LoVo (cell line): ENCODE data around the gene RAB4A.
A peak's percentile ranks its signal among the peaks of the same experiment; 100 is the strongest.

Experiments
- DNase-seq: peaks from one replicate; pipeline ENCODE4 v3.0.0-alpha.2; 2016; ENCODE audit warnings: low spot score

RAB4A gene, protein sequence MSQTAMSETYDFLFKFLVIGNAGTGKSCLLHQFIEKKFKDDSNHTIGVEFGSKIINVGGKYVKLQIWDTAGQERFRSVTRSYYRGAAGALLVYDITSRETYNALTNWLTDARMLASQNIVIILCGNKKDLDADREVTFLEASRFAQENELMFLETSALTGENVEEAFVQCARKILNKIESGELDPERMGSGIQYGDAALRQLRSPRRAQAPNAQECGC

DNA sequence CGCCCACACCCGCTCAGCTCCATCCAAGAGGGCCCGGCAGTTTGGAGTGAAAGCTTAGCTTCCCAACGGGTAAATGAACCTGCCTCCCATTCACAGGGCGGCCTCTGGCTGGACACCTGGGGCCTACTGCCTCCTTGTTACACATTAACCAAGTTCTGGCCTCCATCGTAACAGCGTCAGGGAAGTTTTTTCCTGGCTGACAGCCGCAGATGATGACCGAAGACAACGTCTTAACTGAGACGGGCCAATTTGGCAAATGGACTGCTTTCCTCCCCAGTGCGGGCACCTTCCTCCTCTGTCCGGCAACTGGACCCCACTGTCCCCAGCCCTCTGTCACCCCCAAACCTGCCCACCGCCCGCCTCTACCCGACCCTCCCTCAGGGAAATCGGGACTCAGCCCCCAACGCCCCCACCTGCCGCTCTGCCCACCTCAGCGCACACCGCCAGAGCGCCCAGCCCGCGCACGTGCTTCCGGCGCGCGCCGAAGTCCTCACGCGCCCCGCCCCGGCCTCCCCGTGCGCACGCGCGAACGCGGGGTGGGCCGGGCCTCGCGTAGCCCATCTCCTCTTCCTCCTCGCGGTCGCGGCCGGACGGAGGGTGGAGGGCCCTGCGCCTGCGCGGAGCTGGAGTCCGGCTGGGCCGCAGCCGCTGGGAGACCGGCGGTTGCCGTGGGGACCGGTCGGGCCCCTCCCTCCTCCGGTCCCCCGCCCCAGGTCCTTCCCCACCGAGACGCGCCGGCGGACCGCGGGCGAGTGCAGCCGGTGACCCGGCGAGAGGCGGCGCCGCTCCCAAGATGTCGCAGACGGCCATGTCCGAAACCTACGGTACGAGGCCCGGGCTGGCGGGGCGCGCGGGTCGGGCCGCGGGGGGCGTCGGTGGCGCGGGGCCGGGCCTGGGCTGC is at the start of gene RAB4A:
Gene RAB4A, plus strand, starts transcription at position 565 of the 901 bp plus-strand sequence. Its CDS starts 229 bp downstream, at position 794.
- peak; percentile 90 for DNase-seq

DNA sequence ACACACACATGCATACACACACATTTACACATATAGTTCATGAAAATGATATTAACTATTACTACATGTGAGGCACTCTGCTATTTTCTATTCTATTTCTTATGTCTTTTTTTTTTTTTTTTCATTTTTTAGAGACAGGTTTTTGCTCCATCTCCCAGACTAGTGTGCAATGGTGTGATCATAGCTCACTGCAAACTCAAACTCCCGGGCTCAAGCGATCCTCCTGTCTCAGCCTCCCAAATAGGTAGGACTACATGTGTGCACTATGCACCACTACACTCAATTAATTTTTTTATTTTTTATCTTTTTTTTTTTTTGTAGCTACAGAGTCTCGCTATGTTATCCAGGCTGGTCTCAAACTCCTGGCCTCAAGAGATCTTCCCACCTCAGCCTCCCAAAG is 48.8 kb upstream of the RAB4A start:
- DNase-seq = no peak

DNA sequence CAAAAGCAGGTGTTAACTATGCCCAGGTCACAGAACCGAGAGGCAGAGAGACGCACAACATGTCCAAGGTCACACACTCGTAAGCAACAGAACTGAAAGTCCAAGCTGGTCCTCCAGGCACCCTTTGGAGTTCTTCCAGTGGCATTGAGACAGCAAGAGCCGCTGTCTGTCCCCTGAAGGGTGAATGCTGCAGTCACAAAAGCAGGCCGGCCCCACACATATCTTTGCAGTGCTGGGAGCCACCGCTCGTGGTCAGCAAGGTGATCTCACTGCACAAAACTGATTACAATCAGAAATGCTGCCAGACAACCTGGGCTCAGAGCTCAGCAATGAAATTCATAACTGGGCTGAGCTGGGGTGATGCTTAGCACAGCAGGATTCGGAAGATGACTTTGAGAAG is 47.4 kb upstream of the RAB4A start:
- no peak for DNase-seq

DNA sequence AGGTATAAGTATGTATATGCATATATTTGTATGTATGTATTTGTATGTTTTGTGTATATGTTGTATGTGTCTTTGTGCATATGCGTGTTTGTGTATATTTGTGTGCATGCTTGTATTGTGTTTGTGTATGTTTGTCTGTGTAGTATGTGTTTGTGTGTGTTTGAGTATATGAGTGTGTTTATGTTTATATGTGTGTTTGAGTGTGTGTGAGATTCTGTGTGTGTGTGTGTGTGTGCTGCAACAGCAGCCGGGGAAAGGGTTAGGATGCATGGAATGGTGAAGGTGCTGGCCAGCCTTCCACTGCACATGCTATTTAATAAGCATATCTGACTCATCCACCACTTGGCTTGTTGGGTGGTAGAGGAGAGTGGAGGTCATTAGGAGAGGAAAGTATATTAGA is 46.6 kb upstream of the RAB4A start:
- DNase-seq = no peak

DNA sequence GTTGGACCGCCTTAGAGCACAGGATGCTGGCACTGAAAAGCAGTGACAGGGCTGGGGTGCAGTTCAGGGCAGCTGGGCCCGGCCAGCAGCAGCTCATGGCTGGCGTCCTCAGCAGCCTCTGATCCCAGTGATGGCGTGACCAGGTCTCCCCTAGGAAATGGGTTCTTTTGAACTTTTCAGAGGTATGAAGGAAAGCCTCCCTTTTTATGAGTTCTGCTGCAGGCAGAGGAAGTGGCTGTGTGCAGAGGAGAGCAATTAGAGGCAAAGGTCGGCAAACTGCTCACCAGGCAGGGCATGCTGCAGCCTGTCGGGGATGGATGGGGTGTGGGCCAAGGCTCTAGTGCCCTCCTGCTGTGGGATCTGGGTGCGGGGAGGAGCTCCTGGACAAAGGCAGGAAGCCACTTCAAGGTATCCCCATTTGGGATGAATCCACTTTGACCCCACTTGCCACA is 45.6 kb upstream of the RAB4A start:
- peak; percentile 84 for DNase-seq

DNA sequence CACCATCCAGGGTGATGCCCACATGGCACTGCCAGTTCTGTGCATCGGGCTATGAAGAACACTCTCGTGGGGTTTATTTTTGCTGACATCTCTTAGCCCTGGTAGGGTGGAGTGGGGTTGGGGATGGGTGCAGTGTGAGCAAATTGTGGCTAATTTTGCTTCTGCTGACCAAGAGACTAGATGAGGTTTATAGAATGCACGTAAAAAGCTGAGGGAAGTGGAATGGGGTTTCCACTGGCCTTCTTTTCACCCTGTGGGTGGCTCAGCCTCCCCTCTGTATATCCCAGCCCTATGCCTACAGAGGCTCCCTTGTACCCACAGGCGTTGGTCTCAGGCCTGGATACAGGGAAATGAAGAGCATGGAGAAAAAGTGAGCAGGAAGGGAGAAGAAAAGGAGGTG is 44.1 kb upstream of the RAB4A start:
- no peak for DNase-seq

DNA sequence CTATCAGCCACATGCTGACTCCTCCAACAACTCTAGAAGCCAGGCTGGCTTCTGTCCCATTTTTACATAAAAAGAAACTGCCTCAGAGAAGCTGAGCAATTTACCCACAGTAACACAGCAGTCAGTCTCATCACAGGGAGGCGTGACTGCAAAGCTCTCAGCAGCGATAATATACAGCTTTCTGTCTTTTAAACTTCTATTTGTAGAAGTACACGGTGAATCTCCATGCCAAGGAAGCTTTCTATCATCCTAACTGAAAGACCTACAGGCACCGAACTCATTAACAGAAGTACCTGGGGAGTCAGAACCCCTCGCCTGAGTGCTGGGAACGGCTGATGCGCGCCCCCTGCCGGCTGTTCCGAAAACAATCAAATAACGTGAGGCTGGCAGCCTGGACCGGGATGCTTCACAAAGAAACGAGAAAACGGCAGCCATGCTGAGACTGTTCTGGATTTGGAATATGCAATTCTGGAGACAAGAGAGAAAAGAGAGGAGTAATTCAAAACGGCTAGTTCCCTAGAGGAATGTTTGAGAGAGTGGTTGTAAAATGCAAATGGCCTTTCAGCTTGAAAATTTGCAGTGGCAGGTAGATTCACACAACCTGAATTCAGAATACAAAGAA is 43.5 kb upstream of the RAB4A start:
- DNase-seq = peak; percentile 74

DNA sequence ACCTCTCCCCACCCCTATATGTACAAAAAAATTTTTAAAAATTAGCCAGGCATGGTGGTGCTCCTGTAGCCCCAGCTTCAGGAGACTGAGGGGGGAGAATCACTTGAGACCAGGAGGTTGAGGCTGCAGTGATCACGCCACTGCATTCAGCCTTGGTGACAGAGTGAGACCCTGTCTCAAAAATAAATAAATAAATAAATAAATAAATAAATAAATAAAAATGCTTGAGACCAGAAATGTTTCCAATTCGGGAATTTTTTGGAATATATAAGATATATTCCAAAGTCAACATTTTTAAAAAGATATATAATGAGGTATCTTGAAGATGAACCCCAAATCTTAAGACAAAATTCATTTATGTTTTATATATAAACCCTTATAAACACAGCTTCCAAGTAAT is 42.4 kb upstream of the RAB4A start:
- DNase-seq = no peak

DNA sequence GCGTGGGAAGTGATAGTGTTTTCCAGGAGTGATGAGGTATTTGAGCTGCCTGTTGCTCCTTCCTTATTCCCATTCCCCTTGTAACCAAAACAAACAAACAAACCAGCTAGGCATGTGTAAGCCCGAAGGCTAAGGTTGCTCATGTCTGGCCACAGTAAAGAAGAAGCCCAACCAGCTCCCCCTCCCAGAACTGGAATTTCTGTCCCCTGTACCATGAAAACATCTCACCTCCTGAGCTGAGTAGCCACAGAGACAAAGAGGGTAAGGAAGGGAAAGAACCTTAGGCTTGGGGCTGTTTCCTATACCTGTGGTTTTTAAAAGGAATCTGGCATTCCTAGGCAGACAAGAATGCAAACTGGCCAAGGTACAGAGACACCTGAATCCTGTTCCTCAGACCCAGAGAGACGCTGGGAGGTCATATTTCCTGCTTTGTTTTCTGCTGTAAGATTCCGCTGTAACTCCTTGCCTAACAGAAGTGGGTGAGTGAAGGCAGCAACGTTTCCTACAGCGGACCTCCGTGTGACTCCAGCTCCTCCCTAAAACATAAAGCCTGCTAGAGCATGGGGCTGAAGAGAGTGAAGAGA is 41.7 kb upstream of the RAB4A start:
- peak; percentile 75 for DNase-seq

DNA sequence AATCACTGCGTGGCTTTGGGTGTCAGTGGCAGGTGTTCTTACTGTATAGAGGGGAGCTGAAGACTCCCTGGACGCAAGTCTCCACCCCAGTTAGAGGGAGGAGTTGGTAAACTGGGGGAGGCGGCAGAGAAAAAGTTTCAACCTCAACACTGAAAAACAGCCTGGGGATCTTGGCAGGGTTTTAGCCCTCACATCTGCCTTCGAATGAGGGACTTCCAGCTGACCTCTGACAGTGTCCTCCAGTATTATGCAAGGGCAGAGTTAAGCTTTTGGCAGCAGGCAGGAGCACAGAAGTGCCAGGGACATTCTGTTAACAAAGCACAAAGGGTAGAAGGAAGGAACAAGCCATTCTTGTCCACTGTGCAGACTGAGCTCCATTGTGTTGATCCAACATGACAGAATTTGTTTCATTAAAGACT is 41.2 kb upstream of the RAB4A start:
- no peak for DNase-seq

DNA sequence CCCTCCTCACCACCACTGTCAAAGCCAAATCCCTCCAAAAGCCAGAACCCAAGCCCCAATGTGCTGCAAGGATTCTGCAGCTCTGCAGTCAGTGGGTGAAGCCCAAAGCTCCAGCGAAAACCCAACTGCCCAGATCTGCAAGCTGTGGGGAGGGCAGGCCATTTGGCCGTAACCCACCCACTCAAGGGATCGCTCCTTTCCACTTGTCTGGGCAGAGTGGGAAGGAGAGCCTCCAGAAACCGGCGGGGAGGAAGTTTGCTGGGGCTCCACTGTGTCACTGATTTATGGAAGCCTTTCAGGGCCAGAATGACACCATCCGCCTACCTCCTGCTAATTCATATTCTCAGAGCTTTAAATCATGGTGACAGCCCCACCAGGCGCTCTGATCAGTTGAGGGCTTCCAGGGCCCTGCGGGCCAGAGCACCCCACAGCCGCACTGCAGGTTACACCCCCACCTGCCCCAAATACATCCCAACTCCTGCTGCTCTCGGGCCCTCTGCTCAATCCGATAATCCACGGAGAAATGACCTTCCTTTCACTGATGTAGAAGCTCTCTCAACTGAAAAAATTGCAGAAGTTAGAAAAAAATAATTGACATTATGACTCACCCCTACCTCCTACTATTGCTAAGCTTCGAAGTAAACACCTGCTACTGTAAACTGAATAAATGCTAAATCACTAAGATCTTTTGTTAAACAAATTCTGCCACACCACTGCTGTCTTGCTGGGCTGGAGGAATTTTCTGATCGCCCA is 40.6 kb upstream of the RAB4A start:
- DNase-seq = peak; percentile 58

DNA sequence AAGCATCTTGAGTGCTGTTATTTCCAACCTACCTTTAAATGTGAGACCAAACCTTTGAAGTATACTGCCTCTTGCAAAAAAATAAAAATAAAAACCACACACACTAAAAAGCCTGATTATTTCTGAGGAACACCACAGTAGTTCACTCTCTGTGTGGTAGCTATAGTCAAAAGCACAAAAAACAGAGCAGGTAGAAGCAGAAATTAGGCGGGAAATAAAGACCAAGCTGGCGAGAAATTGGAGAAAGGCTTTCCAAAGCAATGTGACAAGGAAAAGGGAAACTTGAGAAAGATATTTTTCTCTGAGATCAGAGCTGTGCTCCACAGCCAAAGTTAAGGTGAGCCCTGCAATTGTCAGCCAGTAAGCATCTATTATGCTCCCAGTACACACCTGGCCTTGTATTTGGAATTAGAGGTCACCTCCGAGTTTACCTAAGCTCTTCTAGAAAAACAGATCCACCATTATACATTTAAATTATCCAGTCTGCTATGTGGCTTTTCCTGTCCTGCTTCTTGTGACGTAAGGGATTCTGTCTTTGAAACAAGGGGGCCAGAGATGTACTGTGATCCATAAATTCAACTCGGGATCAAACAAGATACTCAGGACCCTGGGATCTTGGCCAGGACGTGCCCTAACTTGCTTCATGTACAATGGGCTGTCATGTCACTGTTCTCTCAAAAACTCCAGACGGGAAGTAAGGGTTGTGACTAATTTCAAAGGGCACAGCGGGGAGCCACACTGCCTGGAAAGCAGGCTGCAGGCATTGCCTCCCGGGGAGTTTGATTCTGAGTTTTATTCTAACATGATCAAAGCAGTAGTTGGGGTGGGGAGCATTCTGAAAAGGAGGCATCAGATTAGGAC is 39.8 kb upstream of the RAB4A start:
- DNase-seq = peak; percentile 82

DNA sequence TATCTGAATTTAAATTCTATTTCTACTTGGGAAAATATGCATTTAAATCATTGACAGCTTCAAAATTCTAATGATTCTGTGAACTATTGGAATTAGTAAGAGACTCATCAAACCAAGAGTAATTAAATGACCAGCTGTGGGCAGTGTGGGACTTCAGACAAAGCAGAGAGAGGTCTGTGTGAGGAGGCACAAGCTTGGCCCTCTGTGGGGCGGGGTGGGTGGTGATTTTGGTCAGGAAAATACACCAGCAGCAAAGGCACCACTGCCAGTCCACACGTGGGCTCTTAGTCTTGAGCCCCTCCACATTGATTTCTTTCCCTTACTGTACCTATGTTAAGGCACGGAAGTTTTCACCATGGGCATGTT is 39.2 kb upstream of the RAB4A start:
- no peak for DNase-seq

DNA sequence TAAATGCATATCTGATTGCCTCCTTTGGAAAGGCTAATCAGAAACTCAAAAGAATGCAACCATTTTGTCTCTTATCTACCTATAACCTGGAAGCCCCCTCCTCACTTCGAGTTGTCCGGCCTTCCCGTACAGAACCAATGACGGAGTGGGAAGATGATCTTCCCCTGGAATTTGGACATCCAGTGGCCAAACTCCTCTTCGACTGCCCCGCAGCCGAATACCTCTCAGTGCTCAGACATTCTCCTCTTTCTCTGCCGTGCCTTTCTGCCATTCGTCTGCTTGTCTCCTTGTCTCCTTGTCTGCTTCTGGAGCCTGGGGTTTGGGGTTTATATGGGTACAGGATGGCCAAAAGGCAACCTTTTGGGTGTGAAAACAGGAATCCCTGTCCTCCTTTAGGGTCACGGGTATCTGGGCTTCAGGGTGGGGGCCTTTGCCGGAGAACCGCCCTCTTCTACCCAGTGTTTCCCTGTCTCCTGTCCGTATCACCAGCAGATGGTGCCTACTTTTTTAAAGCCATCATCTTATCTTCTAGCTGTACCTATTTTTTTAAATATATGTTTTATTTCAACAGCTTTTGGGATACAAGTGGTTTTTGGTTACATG is 35.9 kb upstream of the RAB4A start:
- no peak for DNase-seq

DNA sequence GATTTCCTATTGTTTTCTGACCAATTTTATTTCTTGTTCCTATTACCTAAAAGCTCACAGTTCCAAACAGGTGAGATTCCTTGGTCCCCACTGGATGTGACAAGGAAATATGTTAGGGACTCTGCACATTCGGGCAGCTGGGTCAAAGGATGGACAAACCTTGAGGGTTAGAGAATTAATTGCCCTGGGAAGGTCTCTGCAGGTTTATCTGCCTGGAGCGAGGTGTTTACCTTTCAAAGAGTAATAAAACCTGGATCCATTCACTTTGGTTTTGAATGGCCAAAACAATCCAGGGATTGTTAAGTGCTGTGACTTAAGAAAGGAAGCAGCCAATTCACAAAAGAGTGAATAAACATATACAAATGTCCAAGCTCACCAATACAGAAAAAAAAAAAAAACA is 33.6 kb upstream of the RAB4A start:
- no peak for DNase-seq

DNA sequence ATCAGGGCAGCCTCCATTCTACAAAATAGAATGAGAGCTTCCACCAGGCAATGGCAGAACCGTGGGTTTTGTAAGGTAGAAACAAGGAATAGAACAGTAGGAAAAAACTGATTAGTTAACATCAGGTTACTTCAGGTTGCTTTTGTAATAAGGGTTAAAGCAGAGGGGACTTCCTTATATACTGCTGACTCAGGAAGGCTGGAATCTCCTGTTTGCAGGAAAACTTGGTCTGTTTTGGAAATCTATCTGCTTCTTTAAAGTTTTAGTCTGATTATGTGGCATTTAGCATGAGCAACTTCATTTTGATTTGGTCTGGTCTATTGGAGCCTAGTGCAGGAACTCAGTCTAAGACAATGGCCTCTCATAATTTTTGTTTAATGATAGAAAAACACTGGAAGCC is 32.7 kb upstream of the RAB4A start:
- DNase-seq = no peak

DNA sequence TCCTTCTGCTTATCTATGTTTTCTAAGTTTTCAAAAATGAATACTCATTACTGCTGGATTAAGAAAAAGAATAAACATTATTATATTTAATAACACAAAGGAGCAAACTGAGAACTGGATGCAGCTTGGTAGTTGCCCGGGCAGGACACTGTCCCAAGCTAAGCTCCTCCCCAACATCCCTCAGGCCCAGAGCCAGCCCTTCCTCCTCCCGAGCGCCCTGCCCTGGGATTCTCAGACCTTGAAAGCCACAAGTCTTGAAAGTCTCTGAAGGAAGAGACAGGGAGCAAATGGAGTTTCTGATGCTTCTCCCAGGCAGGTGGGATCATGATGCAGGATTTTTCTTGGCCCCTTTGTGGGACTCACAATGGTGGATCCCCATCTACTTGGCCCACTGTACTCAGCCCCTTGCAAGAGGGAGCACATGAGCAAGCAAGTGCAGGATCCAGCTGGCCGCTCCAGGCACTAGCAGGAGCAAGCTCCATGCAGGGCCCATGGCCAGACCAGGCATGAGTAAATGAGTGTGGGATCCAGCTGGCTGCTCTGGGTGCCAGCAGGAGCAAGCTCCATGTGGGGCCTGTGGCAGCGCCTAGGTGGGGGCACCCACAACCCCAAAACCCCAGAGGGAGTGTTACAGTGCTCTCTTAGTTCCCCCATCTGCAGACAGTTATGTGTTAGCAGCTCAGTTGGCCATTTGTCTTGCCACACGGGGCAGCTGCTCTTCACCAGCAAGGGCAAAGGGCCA is 32.1 kb upstream of the RAB4A start:
- peak; percentile 65 for DNase-seq

DNA sequence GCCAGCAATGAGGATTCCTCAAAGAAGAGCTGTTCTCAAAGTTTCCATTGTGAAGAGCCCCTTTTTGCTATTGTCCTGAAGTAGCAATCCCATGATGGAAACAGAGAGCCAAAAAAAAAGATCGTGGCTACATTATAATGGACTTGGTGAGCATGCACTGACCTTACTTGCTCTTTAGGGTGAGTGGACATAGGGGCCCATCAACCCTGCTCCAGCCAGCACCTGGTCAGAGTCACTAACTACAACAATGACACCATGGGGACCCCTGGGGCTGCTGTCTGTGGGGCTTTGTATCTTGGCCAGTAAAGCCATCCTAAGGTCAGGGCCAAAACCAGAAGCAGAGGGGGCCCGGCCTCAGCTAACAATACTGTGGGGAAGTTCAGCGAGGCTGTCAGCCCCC is 30.4 kb upstream of the RAB4A start:
- DNase-seq = no peak

DNA sequence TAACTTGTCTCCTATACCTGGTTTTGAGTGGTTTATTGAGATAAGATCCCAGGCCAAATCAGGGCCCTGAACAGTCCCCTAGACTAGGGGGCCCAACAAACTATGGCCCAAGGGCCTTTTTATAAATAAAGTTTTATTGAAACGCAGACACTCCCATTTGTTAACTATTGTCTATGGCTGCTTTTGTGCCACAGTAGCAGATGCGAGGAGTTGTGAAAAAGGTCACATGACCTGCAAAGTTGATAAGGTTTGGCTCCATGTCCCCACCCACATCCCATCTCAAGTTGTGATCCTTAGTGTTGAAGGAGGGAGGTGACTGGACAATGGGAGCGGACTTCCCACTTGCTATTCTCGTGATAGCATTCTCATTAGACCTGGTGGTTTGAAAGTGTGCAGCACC is 29.5 kb upstream of the RAB4A start:
- DNase-seq = no peak

DNA sequence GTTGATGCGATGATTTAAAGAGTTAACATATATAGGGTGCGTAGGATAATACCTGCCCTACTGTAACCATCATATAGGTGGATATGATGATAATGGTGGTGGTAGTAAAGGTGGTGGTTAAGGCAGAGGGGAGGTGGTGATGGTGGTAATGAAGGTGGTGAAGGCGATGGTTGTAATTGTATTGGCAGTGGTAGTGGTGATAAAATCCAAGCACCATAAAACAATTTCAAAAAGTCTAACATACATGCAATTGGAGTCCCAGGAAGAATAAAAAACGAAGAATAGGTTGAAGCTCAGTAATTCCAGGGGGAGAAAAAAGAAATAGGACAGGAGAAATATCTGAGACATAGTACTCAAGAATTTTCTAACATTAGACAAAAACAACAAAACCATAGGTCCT is 27.3 kb upstream of the RAB4A start:
- no peak for DNase-seq
